ENCODE data around the gene CCDC69. TPM values are rescaled to one million over a fixed set of nuclear protein-coding genes. Genes with fewer than 3 reads are reported as not detected.

Gene CCDC69
- total and polyA plus RNA-seq, 10 of the 15 experiments (the other 5 are each of a cell fraction or from before 2014, with no cell fraction given), result 13.5 to 106 (median 70.1) TPM

GRCh38 chr5:151224372-151224771 lies 480 bp upstream of the CCDC69 start (continued):
- TF ChIP-seq JUNB (IDR thresholded peaks at IDR 0.05) (no peak), YBX1 (IDR thresholded peaks at IDR 0.05) (no peak), ZNF217 (IDR thresholded peaks at IDR 0.05) (no peak), PAX5 (IDR thresholded peaks at IDR 0.05; ENCODE audit: borderline replicate concordance, low read depth, low read length) (no peak), SREBF2 (IDR thresholded peaks at IDR 0.05; ENCODE audit: low read length) (no peak), IKZF1 (conservative IDR thresholded peaks at IDR 0.05) (no peak), RUNX3 (IDR thresholded peaks at IDR 0.05; ENCODE audit: low read length) (peak; percentile 31), IRF3 (IDR thresholded peaks at IDR 0.05) (no peak), MXI1 (IDR thresholded peaks at IDR 0.05; ENCODE audit: low read depth, low read length) (no peak), TBL1XR1 (IDR thresholded peaks at IDR 0.05; ENCODE audit: low read depth, low read length) (no peak), YY1 (IDR thresholded peaks at IDR 0.05; ENCODE audit: low read depth, low read length) (no peak), CREB1 (IDR thresholded peaks at IDR 0.05; ENCODE audit: low read depth) (no peak), SUPT20H (IDR thresholded peaks at IDR 0.05; ENCODE audit: borderline replicate concordance, control insufficient read depth, low read depth, low read length) (no peak), CHD1 (IDR thresholded peaks at IDR 0.05; ENCODE audit: low read depth, low read length) (no peak), ZSCAN29 (IDR thresholded peaks at IDR 0.05) (no peak), RCOR1 (conservative IDR thresholded peaks at IDR 0.05; ENCODE audit: low read depth, low read length) (no peak), RAD51 (IDR thresholded peaks at IDR 0.05) (peak; percentile 86), SMARCA5 (IDR thresholded peaks at IDR 0.05) (peak; percentile 20; the same call in 1 of the 2 replicates), ZZZ3 (IDR thresholded peaks at IDR 0.05; ENCODE audit: control insufficient read depth, insufficient read length, low read depth) (no peak), NFXL1 (IDR thresholded peaks at IDR 0.05; ENCODE audit: borderline replicate concordance) (no peak), IKZF2 (IDR thresholded peaks at IDR 0.05) (no peak), SMAD5 (IDR thresholded peaks at IDR 0.05; ENCODE audit: low read depth) (no peak), HDAC2 (IDR thresholded peaks at IDR 0.05) (no peak), WRNIP1 (IDR thresholded peaks at IDR 0.05; ENCODE audit: borderline replicate concordance, low read depth, low read length) (no peak), MTA3 (IDR thresholded peaks at IDR 0.05; ENCODE audit: borderline replicate concordance, low read length) (no peak), LARP7 (IDR thresholded peaks at IDR 0.05) (no peak), USF1 (IDR thresholded peaks at IDR 0.05; ENCODE audit: borderline replicate concordance, extremely low read length, insufficient read depth, low read depth, low read length) (no peak)
- TF ChIP-seq, protein P1, sequence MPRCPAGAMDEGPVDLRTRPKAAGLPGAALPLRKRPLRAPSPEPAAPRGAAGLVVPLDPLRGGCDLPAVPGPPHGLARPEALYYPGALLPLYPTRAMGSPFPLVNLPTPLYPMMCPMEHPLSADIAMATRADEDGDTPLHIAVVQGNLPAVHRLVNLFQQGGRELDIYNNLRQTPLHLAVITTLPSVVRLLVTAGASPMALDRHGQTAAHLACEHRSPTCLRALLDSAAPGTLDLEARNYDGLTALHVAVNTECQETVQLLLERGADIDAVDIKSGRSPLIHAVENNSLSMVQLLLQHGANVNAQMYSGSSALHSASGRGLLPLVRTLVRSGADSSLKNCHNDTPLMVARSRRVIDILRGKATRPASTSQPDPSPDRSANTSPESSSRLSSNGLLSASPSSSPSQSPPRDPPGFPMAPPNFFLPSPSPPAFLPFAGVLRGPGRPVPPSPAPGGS (IDR thresholded peaks at IDR 0.05; ENCODE audit: borderline replicate concordance, insufficient read depth, low read depth, low read length, poor library complexity, severe bottlenecking), result no peak
- TF ChIP-seq, protein P2, sequence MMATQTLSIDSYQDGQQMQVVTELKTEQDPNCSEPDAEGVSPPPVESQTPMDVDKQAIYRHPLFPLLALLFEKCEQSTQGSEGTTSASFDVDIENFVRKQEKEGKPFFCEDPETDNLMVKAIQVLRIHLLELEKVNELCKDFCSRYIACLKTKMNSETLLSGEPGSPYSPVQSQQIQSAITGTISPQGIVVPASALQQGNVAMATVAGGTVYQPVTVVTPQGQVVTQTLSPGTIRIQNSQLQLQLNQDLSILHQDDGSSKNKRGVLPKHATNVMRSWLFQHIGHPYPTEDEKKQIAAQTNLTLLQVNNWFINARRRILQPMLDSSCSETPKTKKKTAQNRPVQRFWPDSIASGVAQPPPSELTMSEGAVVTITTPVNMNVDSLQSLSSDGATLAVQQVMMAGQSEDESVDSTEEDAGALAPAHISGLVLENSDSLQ (IDR thresholded peaks at IDR 0.05), result no peak
- TF ChIP-seq, protein P3, sequence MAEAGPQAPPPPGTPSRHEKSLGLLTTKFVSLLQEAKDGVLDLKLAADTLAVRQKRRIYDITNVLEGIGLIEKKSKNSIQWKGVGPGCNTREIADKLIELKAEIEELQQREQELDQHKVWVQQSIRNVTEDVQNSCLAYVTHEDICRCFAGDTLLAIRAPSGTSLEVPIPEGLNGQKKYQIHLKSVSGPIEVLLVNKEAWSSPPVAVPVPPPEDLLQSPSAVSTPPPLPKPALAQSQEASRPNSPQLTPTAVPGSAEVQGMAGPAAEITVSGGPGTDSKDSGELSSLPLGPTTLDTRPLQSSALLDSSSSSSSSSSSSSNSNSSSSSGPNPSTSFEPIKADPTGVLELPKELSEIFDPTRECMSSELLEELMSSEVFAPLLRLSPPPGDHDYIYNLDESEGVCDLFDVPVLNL (IDR thresholded peaks at IDR 0.05; ENCODE audit: low read depth, low read length), result no peak

Measured in GM12878 (cell line).